Mucosa of gallbladder (tissue), 1 donor: ENCODE results near the gene FOSB. TPM values are rescaled to one million over a fixed set of nuclear protein-coding genes. Genes with fewer than 3 reads are reported as not detected.

Experiments
- DNase-seq: peaks from one replicate; pipeline ENCODE4 v3.0.0-alpha.2; 2020; ENCODE audit warnings: low spot score
- total RNA-seq: library from RNA; stranded (reverse); gene quantifications from one replicate; pipeline ENCODE4 v1.2.1, GENCODE V29; 2021
- donor health status: DM: no; HTN: no; CAD: no.

FOSB gene
- total RNA-seq, 1 donor from 2014 or later, result 7.2 TPM

DNA sequence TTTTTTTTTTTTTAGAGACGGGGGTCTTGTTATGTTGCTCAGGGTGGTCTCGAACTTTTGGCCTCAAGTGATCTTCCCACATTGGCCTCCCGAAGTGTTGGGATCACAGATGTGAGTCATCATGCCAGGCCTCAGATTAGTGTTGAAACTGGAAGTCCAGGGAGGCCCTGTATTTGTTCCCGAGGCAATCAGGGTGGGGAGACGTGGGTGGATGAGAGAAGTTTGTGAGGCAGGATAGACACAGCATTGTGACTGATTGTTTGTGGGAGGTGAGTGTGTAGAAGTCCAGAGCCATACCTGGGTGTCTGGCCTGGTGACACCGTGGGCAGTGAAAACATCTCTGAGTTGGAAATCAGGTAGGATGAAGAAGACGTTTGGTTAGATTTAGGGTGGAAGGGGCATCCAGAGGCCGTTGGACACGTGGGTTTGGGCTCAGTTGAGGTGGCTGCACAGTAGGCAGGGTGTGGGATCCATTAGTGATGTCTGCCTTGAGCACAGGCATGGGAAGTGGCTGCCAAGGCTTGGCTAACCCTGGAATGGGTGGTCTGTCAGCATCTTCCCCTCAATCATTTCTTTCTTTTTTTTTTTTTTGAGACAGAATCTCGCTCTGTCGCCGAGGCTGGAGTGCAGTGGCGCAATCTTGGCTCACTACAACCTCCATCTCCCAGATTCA lies 16.6 kb downstream of the FOSB start:
- no peak for DNase-seq

- DNase-seq, result peak; percentile 98
Measured at GRCh38 chr19:45485305-45486077, 17.7 kb downstream of the FOSB start.

DNA sequence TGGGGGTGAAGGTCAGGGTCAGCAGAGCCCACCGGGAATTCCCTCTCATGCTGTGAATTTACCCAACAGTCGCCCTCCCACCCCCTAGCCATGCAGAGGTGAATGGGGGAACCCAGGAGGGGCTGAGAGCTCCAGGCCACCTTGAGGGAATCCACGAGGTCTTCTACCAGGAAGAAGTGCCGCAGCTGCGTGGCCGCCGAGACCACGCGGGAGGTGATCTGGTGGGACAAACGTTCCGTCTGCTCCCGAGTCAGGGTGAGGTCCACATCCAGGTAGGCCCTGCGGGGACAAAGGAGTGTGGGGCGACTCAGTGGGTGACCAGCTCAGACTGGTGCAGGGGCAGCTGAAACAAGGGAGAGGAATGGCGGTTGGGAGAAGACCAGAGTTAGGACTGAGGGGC lies 20.9 kb downstream of the FOSB start:
- DNase-seq, result no peak

DNA sequence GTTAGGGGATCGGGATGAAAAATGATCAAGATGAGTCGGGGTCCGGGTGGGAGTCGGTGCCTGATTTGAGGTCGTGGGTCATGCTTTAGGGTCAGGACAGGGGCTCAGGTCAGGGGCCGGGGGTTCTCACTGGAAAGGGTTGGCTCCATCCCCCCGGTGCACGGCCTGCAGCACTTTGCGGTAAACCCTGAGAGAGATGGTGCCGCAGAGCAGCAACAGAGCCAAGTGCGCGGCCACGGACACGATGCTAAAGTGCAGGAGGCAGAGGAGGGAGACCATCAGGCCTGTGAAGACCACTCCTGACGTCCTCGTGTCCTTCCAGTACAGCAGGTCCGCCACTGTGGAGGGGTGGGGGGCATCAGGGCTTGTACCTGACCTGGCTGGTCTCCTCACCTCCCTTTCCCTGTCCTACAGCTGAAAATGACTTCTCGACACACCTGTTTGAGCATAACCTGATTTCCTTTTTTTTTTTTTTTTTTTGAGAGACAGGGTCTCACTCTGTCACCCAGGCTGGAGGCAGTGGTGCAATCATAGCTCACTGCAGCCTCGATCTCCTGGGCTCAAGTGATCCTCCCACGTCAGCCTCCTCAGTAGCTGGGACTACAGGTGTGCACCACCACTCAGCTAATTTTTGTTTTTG lies 21.5 kb downstream of the FOSB start:
- DNase-seq, result no peak

DNA sequence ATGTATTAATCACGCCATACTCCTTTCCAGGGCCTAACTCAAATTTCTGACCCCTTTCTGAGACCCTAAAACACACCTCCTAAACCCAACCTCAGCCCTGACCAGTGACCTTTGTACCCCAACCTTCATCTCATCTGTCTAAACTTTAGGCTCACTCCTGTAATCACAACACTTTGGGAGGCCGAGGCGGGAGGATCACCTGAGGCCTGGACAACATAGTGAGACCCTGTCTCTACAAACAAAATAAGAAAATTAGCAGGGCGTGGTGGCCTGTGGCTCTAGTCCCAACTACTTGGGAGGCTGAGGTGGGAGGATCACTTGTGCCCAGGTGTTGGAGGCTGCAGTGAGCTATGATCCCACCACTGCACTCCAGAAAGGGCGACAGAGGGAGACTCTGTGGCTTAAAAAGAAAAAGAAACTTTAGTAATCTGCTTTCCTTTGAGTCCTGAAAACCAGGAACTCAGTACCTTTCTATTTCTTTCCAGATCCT lies 24.4 kb downstream of the FOSB start:
- DNase-seq, result no peak

DNA sequence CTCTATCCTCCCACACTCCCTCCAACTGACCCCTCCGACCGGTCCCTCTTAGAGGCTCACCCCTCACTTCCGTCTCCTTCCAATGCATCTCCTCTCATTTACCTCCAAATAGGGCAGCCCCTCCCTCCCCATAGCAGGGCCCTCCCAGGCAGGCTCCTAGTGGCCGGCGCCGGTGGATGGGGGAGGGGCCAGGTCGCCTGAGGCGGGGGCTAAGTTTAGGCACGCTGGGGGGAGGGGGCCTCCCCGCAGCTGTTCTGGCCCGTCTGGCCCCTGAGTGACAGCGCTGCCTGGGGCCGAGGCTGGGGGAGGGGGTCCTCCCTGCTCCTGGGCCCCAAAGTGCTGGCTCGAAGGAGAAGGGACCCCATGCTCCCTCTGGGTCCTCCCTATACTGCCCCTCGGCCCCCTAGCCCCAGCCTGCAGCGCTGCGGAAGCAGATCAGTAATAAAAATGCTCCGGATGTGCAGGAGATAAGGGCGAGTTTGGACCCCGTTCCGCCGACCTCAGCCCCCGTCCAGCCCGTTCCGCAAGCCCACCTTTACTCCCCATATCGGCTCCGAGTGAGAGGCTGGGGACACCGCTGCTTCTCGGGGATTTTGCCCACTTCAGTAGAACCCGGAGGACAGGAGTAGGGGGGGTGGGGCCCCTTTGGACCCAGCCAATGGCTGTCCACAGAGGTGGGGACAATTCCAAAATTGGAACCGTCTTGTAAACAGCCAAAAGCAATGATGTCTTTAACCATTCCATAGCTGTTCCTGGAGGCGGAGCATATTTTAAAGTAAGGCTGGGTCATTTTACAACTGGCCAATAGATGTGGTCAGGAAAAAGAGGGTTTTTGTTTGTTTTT lies 25.1 kb downstream of the FOSB start:
- DNase-seq, result no peak

GRCh38 chr19:45494261-45494916 lies 26.6 kb downstream of the FOSB start:
- no peak for DNase-seq

DNA sequence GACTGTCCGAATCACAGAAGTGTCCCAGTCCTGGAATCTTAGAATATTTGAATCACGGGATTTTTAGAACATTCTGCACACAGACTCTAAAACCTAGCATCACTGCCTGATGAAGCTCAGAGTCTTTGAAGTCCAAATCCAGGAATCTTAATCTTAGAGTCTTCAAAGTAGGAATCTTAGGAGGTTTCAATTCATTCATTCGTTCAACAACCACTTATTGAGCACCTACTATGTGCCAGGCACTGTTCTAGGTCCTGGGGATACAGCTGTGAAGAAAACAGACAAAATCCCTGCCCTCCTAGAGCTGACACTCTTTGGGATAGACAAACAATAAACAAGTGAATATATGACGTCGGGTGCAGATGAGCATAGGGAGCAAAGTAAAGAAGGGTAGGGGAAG lies 27.4 kb downstream of the FOSB start:
- DNase-seq, result no peak

DNA sequence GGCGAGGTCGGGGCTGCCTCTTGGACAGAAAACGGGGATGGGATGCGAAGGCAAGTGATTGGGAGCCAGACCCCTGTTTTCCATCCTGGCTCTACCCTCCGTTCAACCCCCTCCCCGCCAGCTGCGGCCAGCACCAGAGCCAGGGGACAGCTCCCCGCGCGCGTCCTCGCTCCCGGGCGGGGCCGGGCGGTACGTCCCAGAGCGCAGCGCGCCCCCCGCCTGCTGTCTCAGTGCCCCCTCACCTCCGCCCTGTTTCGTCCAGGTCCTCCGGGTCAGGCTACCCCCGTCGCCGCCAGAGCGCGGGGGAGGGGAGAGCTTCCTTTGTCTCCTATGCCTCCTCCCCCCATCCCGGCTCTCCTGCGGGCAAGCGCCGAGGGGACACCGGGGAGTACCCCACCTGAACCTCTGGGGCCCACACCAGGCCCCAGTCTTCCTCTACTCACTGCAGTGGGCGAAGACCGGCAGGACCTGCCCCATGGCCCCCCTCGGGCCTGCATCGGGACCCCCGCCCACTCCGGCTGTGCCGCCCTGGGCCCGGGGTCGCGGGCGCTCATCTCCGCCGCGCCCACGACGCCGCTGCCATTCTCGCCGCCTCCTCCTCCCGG lies 28.7 kb downstream of the FOSB start:
- DNase-seq, result no peak

- DNase-seq, result no peak
Measured at GRCh38 chr19:45497791-45498190, 30.0 kb downstream of the FOSB start.

GRCh38 chr19:45498411-45499195 lies 30.8 kb downstream of the FOSB start, which contains the start of gene PPM1N:
Gene PPM1N (plus strand): TSS chr19:45498443. CDS start chr19:45498473, 30 bp downstream.
- DNase-seq, result no peak

- DNase-seq, result peak; percentile 31
Measured at GRCh38 chr19:45499196-45500180, 31.7 kb downstream of the FOSB start.

DNA sequence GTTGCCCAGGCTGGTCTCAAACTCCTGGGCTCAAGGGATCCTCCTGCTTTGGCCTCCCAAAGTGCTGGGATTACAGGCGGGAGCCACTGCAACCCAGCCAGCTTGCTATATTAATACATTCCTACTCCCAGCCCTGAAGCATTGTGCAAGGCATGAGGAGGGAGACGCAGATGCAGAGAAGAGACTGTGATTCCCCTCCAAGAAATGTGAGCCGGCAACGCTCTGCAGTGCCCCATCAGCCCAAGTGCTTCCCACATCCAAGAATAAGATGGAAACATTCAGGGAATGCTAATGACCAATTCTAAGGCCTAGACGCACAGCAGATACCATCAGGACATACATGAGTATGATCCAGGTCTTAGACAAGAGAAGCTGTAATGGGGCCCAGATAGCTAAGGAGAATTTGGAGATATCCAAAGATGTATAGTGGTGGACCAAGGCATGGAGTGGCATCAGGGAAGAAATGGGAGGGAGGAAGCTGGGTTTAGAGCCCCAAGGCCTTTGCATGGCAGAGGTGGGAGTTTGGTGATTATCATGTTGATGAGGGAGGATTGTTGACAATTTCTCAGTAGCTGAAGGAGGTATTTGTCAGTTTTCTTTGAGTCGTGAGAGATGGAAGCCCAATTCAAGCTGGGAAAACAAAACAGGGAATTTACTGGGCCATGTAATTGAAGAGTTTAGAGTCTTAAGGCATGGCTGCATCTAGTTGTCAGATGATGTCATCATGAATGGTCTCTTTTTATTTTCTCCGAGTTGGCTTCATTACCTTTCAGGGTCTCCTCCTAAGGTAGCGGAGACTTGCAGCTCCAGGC lies 33.3 kb downstream of the FOSB start:
- DNase-seq, result no peak

DNA sequence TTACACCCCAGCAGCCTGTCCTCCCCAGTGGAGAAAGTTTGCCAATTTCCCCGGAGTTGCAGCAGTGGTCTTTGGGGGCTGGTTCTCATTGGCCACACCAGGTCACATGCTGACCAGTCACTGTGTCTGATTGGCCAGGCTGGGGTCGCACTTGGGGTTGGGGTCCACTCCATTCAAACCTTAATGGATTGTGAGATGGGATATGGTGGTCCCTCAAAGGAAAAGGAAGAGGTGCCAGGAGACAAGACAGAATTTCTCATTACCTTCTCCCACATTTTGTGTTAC lies 33.9 kb downstream of the FOSB start:
- DNase-seq, result no peak

GRCh38 chr19:45502111-45502510 lies 34.3 kb downstream of the FOSB start:
- no peak for DNase-seq

DNA sequence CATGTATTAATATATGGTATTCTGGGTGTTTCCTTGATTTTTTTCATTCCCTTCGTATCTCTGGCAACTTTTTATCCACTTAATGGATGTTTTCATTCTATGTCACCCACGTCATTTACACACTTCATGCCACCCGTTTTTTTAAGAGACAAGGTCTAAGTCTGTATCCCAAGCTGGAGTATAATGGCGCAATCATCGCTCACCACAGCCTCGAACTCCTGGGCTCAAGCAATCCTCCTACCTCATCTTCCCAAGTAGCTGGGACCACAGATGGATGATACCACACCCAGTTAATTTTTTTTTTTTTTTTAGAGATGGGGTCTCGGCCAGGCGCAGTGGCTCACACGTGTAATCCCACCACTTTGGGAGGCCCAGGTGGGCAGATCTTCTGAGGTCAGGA lies 36.1 kb downstream of the FOSB start:
- no peak for DNase-seq

DNA sequence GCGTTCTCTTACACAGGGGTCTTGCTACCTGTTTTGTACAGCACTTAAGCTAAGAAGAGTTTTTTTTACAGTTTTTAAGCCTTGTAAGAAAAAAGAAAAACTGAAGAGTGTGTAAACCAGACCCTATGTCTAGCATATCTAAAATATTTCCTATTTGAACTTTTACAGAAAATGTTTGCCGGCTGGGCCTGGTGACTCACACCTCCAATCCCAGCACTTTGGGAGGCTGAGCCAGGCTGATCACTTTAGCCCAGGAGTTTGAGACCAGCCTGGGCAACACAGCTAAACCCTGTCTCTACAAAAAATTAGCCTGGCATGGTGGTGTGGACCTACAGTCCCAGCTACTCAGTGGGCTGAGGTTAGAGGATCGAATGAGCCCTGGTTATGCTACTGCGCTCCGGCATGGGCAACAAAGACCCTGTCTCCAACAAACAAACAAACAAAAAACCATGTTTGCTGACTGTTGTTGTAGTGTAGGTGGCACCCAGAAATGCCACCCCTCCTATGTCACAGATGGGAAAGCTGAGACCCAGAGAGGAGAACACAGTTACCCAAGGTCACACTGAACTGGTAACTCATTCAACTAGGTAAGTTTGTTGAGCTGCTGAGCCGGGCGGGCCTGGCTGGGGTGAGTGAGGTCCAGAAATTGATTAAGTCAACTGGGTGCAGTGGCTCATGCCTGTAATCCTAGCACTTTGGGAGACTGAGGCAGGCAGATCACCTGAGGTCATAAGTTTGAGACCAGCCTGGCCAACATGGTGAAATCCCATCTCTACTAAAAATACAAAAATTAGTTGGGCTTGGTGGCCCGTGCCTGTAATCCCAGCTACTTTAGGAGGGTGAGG lies 37.6 kb downstream of the FOSB start:
- no peak for DNase-seq

DNA sequence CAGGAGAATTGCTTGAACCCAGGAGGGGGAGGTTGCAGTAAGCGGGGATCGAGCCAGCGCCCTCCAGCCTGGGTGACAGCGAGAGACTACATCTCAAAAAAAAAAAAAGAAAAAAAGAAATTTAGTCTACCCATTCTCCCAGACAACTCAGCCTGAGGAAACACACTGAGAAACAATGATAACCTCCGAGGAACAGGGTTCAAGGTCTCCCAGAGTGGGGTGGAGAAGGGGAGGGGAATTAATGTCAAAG lies 38.1 kb downstream of the FOSB start:
- DNase-seq, result no peak
